HG03342 (cell line): ENCODE results near the gene GZMB.
"Not testable (repeated sequence)": the region's sequence is repeated elsewhere in the genome, so short reads cannot be mapped to it uniquely, and the experiment has no call there.

Experiments used
- ATAC-seq: cut with Tn5 transposase; IDR thresholded peaks from one replicate; pipeline ENCODE4 v1.9.1; 2021; ENCODE audit warnings: mild to moderate bottlenecking, moderate library complexity; ENCODE audit not compliant: unreplicated experiment

Gene GZMB

DNA sequence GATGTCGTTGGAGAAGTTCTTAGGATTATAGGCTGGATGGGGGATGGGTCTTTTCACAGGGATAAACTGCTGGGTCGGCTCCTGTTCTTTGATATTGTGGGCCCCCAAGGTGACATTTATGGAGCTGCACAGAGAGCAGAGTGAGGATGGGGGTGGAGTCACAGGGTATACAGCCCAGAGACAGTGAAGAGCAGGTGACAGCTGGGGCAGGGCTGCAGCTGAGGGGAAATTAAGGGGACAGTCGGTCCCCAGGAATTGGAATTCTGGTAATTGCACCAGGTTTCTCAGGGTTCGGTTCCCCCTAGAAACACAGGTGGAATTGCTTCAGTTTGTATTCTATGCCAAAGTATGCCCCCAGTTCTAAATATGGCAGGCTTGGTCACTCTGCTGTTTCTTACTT, 1.7 kb downstream of the GZMB start:
- no peak for ATAC-seq

DNA sequence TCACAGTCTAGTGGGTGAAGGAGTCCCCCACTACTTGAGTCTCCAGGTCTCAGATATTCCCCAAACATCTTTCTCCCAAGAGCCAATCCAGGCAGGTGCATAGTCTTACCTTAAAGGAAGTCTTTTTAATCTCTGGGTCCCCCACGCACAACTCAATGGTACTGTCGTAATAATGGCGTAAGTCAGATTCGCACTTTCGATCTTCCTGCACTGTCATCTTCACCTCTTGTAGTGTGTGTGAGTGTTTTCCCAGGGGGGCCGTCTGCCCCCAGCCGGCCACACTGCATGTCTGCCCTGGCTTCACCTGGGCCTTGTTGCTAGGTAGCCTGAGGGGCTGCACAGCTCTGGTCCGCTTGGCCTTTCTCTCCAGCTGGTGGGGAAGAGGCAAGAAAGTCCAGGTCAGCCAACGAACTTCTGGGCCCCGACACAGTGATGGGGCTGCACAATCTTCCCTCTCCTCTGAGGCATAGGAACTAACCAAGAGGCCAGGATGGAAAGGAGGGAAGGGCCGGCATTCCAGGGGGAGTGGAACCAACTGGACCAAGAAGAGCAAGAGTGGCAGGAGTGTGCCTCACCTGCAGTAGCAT, 2.1 kb downstream of the GZMB start:
- no peak for ATAC-seq

DNA sequence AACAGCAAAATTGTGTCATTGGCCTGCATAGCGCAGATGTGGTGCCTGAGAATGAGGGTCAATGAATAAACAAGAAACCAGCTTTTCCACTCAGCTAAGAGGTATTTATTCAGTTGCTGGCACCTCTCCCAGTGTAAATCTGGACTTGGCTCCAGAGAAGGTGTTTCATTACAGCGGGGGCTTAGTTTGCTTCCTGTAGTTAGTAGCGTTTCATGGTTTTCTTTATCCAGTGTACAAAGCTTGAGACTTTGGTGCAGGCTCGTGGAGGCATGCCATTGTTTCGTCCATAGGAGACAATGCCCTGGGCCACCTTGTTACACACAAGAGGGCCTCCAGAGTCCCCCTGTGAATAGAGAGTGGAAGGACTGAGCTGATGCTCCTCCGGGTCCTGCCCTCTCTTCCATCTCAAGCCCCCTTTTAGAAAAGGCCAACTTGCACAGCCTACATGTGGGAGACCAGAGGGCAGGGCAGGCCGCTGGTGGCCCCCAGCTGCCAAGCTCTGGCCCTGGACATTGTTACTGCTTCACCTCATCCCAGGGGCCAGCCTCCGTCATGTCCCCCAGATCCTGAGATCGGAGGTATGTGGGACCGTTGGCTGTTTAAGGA, 3.0 kb downstream of the GZMB start:
- no peak for ATAC-seq

DNA sequence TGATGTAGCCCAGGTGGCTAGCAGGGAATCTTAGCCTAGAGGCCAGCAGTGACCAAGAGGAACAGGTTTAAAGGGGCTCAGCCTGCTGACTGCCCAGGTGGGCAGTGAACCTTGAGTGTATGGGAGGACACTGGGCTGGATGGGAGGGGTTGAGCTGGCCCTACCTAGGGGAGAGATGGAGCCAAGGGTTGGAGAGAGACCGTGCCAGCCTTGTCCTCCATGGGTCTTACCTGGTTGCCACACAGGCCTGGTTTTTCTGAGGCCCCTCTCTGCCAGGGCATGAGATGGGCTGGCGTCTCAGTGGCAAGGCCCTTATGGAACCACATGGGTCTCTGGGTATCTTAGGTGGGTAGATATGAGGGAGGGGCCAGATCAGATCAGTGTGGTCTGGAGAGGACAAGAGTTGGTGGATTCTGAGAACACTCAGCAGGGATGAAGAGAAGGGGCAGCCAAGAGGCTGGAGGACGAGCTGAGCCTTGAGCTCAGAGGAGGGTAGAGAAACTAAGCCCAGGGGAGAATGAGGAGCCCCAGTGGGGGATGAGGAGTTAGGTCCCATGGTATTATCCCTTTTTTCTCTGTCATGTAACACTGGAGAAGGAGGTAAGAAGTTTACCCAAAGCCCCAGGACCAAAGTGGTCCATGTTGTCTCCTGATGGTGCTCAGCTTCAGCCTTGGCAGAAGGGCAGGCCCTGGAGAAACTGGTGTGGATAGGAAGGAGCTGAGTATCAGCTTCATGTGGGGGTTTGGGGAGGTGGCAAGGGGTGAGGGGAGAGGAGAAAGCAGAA, 3.7 kb downstream of the GZMB start:
- no peak for ATAC-seq

DNA sequence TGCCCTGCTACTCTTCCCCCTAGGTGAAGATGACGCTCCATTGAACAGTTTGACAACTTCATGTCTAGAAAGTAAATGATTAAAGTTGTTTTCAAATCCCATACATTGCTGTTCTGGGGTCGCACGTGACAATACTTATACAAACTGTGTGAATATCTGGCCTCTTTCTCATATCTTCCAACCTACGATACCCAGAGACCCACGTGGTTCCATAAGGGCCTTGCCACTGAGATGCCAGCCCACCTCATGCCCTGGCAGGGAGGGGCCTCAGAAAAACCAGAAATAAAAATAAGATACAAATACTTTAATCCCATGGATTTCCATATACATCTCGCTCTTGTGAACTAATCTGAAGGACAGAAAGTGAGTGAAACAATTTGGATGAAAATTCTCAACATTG, 4.5 kb downstream of the GZMB start:
- ATAC-seq = no peak

DNA sequence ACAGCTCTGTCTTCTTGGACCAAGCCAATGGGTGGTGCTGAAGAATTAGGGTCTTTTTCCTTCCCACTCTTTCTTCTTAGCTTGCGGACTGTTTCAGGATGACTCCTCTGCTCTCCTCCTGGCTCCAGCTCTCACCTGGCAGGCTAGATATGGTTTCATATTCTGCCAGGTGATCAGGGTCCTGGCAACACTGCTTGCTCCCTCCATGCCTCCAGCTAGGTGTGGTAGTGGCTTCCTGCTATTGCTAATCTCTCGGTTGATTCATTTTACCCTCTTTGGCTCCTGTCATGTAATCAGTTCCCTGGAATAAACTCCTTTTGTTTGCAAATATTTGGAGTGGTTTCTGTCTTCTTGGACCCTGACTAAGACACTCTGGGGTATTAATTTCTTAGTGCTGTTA, 20.2 kb downstream of the GZMB start:
- no peak for ATAC-seq

DNA sequence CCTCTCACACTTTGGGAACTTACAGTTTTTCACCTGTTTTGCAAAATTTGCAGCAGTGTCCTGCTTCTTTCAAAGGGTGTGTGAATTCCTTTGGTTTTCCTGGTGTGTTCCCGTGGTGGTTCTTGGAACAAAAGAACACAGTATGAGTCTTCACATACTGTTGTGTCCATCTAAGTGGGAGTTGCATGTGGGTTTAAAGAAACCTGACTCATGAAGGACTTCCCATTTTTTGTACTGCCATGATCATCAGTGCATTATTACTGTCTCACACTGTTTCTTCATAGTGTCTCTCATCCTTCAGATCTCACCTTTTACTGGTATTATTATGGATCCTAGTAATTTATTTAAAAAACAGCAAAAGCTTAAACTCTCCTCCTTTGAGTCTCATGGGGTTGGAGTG, 20.7 kb downstream of the GZMB start:
- no peak for ATAC-seq

DNA sequence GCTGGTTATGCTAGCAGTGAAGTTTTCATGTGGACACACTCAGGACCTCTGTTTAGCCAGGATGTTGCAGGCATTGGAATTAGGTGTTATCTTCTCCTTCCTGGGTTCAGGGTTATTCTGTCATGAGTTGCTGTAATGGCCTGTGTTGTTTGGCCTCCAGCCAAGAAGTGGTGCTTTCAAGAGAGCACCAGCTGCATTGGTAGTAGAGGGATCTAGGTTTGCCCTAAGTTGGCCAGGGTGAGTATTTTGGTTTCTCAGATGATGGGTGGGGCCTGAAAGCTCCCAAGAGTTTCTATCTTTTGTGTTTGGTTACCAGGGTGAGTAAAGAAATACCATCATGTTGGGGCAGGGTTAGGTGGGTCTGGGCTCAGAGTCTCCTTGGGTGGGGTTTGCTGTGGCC, 21.8 kb downstream of the GZMB start:
- no peak for ATAC-seq

DNA sequence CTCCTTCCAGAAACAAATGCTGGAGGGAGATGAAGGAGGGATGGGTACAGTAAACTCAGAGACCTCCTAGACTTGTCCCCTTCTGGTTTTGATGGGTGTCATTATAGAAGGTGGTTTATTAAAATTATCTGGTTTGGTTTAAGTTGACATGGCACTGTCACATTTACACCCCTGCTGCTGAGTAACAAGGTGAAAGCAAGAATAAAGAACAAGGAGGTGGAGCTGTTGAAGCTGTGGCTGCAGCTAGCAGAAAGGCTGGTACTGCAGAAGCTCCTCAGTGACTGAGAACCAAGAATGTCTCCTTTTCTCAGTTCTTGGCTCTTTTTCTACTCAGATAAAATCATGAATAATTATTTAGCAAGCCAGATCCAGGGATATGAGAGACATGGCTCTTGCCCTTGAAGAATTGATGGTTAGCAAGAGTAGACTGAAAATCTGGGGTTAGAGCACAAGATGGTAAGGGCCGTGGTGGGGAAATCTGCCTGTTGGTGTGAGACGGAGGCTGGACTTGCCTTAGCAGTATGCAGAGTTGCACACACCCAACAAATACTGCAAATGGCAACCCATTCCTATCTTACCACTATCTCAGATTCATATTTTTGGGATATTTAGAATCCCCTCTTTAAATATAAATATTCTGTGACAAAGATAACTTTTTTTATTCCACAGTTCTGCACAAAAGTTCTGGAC, 24.2 kb downstream of the GZMB start, which contains the start of gene GZMH:
Gene GZMH, minus strand, starts transcription at position 31 of the 690 bp plus-strand sequence. CDS start 72 bp downstream, outside the sequence.
- ATAC-seq = no peak

DNA sequence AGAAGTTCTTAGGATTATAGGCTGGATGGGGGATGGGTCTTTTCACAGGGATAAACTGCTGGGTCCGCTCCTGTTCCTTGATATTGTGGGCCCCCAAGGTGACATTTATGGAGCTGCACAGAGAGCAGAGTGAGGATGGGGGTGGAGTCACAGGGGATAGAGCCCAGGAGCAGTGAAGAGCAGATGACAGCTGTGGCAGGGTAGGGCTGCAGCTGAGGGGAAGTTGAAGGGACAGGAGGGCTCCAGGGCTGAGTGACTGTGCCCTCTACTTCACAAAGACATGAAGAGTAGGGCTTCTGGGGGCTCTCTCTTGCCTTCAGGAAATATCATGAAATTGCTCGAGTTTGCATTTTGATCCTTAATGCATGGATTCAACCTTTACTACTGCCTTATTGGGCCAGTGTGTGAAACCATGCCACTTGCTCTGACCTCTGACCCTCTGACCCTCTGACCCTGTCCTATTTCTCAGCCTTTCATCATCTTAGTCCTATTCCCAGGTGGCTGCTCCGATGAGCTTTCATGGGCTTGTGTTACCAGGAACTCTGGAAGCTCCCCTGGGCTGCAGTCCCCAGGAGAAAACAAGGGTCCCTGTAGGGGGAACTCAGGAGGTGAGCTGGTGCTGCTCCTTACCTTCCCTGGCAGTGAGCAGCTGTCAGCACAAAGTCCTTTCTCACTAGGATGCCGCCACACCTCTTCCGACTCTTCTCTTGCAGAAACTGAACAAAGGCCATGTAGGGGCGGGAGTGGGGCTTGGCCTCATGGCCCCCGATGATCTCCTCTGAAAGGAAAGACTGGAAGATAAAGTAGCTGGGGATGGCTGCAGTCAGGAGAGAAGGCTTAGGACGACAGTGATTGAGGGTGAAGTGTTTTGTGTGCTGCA, 26.1 kb downstream of the GZMB start:
- no peak for ATAC-seq

DNA sequence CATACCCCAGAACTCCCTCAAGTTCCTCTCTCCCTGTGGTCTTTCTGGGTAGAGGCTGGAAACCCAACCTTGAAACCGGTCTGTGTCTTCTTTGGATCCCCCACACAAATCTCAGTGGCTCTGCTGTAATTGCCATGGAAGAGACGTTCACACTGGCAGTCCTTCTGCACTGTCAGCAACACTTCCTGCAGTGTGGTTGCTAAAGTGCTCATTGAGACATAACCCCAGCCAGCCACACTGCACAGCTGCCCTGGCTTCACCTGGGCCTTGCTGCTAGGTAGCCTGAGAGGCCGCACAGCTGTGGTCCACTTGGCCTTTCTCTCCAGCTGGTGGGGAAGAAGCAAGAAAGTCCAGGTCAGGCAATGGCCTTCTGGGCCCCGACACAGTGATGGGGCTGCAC, 26.9 kb downstream of the GZMB start:
- ATAC-seq = no peak

DNA sequence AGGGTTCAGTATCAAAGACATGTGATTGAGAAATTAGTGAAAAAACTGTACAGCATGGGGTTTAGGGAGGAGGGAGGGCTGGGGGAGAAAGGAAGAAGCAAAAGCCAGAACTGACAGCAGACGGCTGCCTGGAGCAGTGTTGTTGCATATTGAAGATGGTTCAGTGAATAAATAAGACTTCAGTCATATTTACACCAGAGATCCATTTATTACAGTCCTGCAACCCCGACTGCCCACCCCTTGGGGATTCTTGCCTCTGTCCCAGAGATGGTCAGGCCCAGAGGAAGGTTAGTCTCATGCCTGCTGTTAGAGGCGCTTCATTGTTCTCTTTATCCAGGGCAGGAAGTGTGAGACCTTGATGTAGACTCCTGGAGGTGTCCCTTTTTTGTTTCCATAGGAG, 27.7 kb downstream of the GZMB start:
- no peak for ATAC-seq

DNA sequence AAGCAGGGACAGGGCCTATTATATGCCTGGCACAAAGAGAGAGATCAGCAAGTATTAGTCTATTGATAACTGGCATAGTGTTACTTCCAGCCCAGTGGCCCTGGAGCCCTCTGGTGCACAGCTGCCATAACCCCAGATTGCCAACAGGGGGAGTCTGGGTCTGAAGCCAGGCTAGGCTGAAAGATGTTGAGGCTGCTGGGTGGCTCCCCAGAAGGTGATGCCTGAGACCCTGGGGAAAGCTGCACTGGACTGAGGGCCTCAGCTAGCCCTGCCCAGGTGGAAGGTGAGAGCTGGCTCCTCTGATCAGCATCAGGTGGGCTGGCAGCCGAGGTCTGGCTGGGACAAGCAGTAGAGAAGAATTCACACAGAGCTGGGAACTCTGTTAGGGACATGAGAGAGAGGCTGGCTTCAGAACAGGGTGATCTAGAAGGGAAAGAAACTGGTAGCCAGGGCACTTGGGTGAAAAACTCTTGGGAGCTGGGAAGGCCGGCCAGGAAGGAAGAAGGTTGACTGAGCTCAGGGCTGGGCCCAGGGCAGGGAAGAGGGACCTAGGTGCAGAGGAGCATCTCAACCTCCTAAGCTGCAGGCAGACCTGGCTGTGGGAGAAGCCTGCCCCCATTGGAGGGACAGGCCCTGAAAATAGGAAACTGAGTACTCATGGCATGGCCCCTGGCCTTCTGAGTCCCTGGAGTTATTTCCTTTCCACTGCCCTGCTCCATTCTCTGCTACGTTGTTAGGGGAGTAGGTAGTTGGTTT, 28.4 kb downstream of the GZMB start:
- ATAC-seq = peak; percentile 90

DNA sequence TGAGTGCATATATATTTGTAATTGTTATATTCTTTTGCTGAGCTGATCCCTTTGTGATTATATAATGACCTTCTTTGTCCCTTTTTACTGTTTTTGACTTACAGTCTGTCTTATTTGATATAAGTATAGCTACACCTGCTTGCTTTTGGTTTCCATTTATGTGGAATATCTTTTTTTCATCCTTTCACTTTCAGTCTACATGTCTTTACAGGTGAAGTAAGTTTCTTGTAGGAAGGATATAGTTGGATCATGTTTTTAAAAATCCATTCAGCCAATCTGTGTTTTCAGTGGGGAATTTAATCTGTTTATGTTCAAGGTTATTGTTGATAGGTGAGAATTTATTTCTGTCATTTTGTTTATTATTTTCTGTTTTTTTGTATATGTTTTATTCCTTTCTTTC, 36.6 kb downstream of the GZMB start:
- ATAC-seq = no peak

DNA sequence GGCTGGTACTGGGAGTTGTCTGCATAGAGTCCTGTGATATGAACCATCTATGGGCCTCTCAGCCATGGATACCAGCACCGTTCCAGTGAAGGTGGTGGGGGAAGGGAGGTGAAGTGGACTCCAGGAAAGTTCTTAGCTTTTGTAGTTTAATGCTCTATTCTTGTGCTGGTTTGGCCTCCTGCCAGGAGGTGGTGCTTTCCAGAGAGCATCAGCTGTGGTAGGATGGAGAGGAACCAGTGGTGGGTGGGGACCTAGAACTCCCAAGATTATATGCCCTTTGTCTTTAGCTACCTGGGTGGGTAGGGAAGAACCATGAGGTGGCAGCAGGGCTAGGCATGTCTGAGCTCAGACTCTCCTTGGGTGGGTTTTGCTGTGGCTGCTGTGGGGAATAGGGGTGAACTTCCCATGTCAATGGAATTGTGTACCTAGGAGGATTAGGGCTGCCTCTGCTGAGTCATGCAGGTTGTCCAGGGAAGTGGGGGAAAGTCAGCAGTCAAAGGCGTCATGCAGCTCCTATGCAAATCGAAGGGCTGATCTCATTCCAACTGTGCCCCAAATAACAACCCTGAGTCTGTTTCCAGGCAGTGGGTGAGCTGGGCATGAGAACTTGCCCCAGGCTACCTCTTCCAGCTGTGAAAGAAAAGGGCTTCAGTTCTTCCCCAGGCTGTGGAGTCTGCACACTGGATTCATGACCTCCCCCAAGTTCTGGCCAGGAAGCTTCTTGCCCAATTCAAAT, 38.7 kb downstream of the GZMB start:
- no peak for ATAC-seq

DNA sequence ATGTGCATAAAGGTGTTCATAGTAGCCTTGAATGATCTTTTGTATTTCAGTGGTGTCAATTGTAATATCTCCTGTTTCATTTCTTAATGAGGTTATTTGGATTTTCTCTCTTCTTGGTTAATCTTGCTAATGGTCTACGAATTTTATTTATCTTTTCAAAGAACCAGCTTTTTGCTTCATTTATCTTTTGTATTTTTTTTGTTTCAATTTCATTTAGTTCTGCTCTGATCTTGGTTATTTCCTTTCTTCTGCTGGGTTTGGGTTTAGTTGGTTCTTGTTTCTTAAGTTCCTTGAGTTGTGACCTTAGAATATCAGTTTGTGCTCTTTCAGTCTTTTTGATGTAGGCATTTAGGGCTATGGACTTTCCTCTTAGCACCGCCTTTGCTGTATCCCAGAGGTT, 43.0 kb downstream of the GZMB start:
- not testable (repeated sequence) for ATAC-seq

DNA sequence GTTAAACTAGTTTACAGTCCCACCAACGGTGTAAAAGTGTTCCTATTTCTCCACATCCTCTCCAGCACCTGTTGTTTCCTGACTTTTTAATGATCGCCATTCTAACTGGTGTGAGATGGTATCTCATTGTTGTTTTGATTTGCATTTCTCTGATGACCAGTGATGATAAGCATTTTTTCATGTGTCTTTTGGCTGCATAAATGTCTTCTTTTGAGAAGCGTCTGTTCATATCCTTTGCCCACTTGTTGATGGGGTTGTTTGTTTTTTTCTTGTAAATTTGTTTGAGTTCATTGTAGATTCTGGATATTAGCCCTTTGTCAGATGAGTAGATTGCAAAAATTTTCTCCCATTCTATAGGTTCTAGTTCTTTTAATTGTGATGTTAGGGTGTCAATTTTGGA, 49.6 kb downstream of the GZMB start:
- ATAC-seq = not testable (repeated sequence)
